GM19463 (cell line): Measurements from ENCODE around the gene APRT.
"Not testable (repeated sequence)": the region's sequence is repeated elsewhere in the genome, so short reads cannot be mapped to it uniquely, and the experiment has no call there.

Experiments
- ATAC-seq: cut with Tn5 transposase; IDR thresholded peaks from one replicate; pipeline ENCODE4 v1.9.1; 2021; ENCODE audit warnings: mild to moderate bottlenecking, moderate library complexity; ENCODE audit not compliant: unreplicated experiment

The APRT gene

DNA sequence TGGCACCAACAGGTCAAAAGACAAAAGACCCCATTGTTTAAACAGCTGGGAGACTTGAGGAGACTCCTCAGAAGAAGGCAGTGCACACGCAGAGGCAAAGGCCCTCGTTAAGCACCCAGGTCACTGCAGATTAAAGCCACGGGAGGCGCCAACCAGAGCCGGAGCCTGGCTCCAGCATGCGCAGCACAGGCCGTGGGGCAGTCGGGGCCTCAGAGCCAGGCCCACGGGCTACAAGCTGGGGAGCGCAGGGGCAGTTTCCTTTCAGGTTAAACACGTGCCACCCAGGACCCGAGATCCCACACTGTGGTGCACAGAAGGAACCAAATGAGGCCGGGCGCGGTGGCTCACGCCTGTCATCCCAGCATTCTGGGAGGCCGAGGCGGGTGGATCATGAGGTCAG, 35.9 kb downstream of the APRT start:
- ATAC-seq, result no peak

DNA sequence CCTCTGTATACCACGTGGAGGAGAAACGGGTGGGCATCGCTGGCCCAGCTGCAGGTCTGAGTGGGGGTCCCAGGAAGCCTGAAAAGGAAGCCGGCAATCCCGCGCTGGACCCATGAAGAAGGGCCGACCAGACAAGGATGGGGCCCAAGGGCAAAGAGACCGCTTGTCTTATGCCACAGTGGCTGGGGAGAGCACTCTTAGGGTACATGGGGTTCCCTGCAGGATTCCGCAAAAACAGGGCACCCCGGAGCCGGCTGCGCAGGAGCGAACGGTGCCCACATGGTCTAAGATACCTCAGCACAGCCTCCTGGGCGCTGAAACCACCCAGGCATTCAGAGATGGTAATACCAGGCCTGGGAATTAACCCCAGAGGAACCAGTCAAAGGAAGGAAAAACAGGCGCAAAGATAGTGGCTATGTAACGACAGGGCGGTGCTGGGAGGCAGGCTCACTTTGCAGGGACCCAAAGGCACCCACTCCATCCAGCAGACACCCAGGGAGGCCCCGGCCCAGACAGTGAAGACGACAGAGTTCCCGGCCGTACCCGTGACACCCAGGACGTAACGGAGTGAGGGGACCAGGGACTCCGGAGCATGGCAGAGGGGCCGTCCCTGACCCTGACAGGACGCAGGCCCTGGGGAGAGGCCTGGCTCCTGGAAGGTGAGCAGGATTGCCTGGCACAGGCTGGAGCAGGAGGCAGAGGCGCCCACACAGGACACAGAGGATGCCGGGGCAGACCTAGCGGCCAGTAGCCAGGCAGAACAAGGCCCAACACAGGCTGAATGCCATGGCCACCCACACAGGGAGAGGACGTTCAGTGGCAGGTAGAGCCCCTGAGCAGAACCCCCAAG, 37.0 kb downstream of the APRT start:
- ATAC-seq, result no peak

DNA sequence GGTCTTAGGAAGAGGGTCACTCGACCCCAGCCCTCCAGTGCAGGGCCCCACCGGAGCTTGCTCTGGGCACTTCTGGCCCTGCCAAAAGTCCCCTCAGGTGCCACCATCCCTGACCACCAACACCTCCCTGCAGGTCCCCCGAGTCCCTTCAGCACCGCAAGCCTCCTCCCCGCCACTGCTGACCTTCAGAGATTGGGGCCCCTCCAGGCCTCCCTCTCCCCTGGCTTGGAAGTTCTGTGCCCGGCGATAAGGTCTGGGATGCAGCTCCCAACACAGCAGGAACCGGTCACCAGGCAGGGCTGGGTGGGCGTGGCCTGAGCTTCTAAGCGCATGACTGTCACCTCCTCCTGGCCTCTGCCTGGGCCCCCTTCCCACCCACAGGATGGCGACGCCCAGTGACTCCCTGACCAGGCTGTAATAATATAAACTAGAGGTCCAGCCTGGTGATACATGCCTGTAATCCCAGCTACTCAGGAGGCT, 37.9 kb downstream of the APRT start:
- no peak for ATAC-seq

DNA sequence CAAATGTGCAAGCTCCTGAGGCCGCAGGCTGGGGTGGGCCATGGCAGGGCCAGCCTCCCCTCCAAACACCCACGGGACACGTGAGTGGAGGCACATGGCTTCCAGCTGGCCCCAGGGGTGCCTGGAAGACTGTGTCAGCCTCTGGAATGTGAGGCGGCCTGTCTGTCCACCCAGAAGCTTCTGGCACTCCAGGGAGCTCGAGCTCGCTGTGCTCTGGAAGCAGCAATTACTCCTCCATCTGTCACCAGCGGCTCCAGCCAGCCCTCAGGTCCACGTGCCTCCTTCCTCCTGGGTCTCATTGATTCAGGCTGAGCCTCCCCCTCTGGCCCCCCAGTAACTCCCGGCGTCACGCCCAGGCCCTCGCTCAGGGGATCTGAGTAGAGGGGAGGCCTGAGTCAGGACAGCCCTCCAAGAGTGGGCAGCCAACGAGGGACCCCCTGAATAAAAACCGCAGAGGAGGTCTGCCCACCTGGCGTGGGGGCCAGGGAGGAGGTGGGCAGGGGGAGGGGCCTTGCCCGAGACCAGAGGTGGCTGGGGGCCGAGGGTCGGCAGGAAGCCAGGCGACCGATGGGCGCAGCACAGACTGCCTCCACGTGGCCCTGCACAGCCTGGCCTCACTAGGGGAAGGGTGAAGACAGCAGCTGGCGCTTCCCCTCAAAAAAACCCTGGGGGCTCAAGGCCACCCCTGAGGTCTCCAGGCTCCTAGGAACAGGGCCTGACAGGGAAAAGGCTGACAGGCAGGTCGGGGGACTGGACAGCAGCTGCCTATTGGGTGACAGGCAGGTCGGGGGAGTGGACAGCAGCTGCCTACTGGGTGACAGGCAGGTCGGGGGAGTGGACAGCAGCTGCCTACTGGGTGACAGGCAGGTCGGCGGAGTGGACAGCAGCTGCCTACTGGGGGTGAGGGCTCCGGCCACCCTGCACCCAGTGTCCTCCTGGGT, 38.6 kb downstream of the APRT start:
- ATAC-seq, result no peak

DNA sequence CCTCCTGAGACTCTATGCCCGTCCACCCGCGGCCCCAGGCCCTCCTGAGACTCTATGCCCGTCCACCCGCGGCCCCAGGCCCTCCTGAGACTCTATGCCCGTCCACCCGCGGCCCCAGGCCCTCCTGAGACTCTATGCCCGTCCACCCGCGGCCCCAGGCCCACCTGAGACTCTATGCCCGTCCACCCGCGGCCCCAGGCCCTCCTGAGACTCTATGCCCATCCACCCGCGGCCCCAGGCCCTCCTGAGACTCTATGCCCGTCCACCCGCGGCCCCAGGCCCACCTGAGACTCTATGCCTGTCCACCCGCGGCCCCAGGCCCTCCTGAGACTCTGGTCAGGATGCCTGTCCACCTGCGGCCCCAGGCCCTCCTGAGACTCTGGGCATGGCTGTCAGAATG, 39.9 kb downstream of the APRT start:
- ATAC-seq, result not testable (repeated sequence)

DNA sequence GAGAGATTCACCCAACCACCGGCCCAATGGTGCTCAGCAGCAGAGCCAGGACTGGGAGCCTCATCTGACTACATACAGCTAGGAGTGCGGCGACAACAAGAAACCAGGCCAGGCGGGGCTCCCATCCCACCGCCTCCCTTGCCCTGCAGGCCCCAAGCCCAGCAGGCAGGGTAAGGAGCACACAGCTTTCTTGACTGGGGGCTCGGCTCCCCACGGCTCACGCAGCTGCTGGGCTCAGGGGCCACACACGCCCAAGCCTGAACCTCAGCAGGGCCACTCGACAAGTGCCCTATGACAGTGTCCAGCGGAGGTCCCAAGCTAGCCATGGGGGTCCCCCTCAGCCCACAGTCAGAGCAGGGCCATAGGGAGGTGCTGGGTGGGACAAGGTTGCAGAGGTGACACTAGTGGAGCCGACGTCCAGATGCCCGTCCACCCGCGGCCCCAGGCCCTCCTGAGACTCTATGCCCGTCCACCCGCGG, 40.4 kb downstream of the APRT start:
- no peak for ATAC-seq

DNA sequence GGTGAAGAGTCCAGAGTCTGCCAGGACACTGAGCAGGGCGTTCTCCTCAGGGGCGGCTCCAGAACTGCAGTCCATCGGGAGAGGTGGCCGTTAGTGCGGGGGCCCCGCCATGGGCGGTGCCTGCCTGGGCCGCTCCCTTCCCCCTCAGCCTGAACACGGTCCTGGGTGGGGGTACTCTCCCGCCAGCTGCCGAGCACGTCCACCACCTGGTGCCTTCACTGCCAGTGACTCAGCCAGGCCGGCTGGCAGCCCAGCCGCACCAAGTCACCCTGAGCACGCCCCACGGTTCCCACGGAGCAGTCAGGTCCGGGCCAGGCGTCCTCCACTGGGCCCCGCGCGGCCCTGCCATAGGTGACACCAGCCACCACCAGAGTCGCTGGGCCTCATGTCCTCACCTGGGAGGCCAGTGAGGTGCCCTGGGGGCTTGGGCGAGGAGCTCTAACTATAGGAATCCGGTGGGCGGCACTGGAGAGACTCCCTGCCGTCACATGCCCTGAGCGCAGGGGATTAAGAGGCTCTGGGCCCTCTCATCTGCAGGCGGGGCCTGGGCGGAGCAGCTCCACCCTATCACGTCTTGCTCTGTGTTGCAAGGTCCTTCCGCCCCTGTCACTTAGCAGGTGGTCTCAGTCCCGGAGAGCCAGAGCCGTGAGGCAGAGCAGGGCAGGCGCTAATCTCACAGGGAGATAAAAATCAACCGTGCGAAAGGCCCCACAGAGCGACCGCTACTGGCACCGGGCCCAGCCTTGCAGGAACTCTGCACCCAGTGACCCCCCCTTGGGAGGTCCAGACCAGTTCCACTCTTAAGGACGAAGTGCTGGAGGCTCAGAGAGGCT, 41.1 kb downstream of the APRT start:
- ATAC-seq, result no peak

DNA sequence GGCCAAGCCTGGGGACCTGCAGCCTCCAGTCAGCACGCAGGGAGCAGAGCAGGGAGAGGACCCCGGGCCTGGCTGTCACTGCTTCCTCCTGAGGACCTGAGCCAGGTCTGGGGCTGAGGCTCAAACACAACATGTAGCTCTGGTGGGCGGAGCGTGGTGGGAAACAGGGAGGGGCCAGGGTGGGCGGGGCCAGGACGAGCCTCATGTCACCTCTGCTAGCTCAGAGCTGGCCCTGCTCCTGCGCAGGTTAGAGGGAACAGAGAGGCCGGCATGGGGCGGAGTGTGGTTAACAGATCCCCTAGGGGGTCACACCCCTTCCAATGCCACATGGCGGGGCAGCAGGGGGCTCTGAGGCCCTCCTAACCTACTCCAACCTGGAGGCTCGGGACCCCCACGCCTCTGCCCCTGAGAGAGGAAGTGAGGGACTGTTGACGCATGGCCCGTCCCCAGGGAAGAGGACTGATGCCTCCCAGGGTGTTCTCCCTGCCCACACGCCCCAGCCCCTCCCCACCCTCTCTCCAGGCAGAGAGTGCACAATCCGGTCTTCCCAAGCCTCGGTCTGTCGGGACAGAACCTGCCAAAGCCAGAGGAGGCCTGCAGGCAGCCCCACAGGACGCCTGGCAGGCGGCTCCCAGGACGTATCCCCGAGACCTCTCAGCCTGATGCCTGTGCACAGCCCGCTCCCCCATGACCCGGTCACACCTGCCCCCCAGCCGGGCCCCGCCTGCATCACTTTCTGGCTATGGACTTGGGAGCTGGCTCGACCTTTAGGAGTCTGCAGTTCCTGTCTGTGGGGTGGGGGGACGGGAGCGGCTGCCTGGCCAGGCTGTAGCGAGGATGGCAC, 41.9 kb downstream of the APRT start:
- no peak for ATAC-seq

DNA sequence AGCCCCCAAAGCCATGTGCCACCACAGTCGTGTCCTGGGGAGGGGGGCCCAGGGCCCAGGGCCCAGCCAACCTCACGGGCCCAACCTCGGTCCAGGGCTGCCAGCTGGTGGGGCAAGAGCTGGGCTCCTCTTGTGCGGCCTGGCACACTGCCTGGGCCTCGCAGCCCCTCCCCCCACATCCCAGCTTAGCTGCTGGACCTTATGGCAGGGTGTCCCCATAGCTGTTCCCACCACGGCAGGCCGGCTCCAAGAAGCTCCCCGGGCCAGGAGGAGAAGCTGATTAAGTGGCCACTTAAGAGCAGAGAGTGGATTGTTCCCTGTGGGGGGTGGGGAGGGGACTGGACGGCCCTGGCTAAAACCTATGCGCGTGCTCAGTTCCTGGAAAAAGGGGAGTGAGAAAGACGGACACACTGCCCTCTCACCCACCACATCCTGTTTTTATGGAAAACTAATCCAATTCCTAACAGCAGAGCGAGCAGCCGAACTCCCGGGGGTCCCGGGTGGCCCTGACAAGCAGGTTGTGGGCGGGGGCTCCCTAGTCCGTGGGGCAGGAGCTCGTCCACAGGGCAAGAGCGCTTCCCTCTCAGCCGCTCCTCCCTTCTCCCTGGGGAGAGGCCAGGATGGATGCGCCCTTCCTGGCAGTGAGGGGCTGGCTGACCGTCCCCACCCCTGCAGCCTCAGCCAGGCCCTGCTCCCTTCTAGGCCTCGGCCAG, 43.5 kb downstream of the APRT start:
- no peak for ATAC-seq

DNA sequence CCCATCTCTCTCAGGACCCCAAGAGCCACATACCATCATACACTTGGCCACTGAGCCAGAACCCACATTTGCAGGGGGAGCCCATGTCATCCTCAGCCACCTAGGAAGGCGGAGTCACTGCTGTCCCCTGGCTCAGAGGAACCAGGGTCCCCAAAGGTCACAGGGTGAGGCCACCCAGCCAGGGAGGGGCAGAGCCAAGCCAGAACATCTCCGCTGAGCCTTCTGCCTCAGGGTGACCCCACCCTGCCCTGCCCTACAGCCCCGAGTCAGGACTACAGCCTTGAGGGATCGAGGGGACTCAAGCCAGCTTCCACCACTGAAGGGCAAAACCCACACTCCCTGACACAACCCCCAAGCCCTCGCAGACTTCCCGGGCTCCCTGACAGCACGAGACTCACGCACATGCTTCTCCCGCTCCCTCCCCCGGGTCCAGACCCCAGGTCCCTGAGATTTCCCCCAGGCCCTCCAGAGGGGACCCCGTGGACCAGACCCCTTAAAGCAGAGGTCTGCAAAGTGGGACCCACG, 44.1 kb downstream of the APRT start:
- ATAC-seq, result no peak

DNA sequence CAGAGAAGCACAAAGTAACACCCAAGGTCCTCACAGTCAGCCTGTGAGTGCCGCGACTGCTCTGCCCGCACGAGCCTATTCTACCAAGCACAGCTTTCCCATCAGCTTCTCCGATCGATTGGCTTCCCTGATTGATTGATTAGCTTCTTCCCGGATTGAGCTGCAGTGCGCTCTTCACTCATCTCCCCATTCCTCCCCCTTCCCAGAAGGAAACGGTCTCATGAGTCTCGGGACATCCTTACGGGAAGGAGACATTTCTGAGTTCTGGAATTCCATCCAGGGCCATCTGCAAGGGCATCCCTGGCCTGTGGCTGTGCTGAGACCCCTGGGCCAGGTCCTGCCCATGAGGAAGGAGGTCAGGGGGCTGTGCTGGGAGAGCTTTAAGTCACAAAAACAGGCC, 44.8 kb downstream of the APRT start:
- no peak for ATAC-seq

DNA sequence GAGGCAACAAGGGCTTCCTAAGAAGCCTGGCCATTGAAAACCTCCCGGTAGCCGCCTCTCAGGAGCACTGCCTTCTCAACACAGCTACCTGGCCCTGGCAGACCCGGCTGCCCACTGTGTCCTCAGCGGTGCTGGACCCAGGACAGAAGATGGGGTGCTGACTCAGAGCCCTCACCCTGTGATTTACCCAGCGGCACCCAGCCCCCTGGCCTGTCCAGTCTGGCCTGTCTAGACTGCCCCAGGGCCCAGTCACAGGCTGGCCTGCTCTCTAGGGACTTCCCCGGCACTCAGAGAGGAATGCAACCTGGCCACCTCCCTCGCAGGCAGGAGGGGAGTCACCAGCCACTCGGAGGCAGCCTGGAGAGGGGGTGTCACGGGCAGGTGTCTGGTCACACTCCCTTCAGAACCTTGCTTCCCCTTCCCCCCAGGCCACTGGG, 46.8 kb downstream of the APRT start:
- no peak for ATAC-seq

DNA sequence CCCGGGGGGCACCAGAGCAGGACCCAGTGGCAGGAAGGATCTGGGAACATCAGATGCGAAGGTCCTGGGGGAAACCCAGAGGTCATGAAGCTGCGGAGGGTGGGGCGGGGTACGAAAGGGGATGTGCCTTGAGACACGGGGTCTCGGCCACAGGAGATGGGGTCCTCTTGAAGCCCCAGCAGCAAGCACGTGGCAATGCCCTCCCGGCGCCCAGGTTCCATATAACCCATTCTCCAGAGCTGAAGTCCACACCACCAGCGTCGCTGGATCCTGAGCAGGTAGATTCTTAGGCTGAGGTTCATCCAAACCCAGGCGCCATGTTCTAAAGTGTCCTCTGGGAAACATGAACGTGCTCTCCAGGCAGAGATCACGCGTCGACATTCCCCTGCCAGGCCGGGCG, 47.6 kb downstream of the APRT start:
- no peak for ATAC-seq

DNA sequence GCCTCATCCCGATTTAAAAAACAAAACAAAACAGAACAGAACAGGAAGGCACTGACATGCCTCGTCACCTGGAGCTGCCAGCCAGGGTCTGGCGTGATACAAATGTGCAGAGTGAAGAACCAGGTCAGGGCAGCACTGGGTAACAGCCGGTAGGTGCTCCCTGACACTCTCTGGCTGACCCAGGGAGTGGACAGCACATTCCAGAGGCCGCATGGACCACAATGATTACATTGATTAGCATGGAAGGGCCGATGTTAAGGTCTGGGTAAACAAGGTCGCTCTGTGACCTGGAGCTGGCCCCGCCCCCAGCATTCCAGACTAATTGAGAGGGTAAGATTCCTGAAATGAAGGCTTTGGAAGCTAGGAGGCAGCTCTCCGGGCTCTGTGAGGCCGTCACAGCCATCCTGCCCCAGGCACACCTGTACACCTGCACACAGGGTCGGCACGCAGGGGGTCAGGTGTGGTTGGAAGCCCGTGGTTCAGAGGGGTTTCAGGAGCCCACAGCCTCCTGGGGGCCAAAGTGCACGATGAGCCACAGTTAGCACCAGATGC, 48.1 kb downstream of the APRT start:
- no peak for ATAC-seq

DNA sequence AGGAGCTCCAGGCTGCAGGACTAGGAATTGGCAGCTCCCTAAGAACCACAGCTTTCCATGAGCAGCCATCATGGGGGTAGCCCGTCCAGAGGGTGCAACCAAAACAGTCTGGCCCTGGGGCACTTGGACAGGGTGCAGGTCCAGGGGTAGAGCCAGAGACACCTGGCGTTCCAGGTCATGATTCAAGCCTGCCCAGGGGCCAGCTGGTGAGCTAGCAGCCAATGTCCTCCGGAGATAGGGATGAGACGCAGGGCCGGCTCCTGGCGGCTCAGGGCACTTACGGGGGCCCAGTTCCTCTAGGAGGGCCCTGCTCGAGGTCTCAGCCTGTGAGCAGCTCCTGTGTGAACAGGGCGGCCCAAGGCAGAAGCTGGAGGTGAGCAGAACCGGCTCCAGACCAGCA, 48.8 kb downstream of the APRT start:
- no peak for ATAC-seq

DNA sequence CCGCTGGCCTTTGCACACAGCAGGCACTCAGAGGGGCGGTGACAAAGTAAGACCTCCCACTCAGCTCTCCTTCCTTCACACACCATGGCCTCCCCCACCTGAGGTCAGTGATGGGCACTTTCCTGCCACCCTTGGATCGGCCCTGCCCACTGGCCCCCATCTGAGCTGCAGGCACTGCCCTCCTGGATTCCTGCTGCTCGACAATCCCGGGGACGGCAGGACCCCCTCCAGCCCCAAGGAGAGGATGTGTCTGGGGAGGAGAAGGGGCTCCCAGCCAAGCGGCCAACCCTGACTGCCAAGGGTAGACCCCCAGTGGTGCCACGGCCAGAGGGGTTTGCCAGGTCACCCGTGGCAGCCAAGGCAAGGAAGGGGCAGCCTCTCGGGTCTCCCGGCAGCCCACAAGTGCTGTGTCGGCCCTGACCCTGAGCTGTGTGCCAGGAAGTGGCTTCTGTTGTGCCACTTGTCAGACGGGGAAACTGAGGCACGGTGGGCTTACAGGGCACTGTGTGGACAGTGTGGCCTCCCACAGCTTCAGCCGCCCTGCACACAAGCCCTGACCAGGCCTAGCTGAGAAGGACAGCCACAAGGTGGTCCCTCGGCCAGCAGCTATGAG, 49.4 kb downstream of the APRT start:
- no peak for ATAC-seq

DNA sequence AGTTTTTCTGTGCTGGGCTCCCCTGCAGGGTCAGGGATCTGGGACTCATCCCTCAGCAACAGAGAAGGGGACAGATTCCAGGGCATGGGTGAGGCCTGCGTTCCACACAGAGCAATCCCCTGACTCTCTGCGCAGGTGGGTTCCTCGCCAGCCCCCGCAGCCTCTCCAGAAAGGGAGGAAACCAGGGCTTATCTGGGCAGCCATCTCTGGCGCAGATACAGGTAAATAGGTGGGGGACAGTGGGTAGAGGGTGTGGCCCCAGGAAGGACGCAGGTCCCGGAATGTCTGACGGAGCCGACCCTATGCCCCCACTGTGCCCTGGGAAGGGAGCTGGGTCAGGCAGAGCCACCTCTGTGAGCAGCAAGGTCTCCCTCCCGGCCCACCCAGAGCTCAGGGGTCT, 49.9 kb downstream of the APRT start:
- no peak for ATAC-seq

DNA sequence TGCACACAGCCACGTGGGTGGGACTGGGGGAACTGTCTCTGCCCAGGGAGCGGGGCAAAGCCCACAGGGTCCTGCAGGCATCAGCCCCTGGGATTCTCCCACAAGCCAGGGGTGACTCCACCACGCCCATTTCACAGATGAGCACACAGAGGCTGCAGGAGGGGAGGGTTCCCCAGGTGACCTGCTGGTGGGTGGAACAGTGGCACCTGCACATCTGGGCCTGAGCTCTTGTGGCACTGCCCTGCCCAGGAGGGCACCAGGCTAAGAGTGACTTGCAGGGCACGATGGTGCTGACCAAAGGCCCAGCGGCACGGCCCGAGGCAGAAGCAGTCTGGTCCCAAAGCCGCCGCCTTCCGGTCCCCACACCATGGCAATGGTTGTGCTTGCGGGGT, 50.6 kb downstream of the APRT start:
- ATAC-seq, result no peak
